ENCODE results near the gene ARHGEF18. TPM values are rescaled to one million over a fixed set of nuclear protein-coding genes. Genes with fewer than 3 reads are reported as not detected.

ARHGEF18 gene
- total RNA-seq, 2 donors from 2014 or later: 89.9 to 144 TPM

DNA sequence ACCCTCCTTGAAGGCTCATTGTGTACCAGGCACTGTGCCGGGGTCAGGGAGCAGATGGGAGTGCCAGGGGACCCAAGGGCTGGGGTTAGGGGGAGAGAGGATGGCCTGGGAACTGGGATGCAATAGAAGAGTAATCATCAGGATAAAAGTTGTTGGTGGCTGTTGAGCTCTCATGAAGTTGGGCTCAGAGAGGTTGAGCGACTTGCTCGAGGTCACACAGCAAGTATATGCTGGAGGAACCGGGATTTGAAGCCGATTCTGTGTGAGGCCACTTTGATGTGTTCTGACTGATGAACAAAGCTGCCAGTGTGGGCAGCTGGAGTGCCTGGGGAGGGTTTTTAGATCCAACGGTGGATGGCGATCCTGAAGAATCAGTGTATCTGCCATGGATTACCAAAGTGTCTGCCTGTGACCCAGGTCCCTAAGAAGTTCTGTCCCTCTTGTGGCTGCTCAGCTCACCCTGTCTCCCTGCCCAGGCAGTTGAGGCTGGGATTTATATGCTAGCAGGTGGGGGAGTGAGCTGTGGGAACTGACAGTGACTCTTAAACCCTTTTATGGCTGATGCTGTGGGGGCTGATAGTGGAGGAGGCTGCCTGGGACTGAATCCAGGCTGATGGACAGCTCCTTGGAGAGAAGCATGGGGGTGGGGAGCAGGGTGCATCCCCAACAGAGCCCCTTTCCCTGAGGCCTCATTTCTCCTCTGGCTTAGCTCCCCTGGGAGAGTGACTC is 8.3 kb downstream of the ARHGEF18 start:
- intact Hi-C loops (cut with DNase I): loop anchor here (10.0 kb wide), 1 partner anchor 318 kb away; the partner anchor contains the start of gene MCEMP1
- Histone ChIP-seq H3K4me1 (no peaks in the 10 kb centered on the region), H3K9ac (ENCODE audit: low read depth in 2 of 2, low read length in 2 of 2) (no peak overlapping the region), H3K27ac (no peak overlapping the region), H3K4me3 (no peak overlapping the region), H3K9me3 (no peaks in the 10 kb centered on the region), H3K36me3 (no peaks in the 10 kb centered on the region), H3K27me3 (no peaks in the 10 kb centered on the region)
- no peak for DNase-seq
- TF ChIP-seq, protein P1, sequence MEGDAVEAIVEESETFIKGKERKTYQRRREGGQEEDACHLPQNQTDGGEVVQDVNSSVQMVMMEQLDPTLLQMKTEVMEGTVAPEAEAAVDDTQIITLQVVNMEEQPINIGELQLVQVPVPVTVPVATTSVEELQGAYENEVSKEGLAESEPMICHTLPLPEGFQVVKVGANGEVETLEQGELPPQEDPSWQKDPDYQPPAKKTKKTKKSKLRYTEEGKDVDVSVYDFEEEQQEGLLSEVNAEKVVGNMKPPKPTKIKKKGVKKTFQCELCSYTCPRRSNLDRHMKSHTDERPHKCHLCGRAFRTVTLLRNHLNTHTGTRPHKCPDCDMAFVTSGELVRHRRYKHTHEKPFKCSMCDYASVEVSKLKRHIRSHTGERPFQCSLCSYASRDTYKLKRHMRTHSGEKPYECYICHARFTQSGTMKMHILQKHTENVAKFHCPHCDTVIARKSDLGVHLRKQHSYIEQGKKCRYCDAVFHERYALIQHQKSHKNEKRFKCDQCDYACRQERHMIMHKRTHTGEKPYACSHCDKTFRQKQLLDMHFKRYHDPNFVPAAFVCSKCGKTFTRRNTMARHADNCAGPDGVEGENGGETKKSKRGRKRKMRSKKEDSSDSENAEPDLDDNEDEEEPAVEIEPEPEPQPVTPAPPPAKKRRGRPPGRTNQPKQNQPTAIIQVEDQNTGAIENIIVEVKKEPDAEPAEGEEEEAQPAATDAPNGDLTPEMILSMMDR (IDR thresholded peaks at IDR 0.05): no peak

DNA sequence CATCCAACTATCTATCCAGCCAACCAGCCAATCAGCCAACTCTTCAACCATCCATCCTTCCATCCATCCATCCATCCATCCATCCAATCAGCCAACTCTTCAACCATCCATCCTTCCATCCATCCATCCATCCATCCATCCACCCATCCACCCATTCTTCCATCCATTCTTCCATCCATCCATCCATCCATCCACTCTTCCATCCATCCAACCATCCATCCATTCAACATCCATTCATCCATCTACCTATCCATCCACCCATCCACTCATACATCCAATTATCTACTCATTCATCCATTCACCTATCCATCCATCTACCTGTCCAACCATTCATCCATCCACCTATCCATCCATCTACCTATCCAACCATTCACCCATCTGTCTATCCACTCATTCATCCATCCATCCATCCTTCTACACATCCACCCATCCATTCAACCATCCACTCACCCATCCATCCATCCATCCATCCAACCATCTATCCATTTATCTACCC is 9.4 kb downstream of the ARHGEF18 start:
- no peaks in the 10 kb centered on the region for H3K27me3 ChIP-seq
- H3K9me3 ChIP-seq: no peaks in the 10 kb centered on the region
- intact Hi-C loops (cut with DNase I): loop anchor here (10.0 kb wide), 1 partner anchor 317 kb away; the partner anchor contains the start of gene MCEMP1
- H3K4me1 ChIP-seq: no peaks in the 10 kb centered on the region
- no peak overlapping the region for H3K4me3 ChIP-seq
- H3K36me3 ChIP-seq: no peaks in the 10 kb centered on the region
- no peak overlapping the region for H3K27ac ChIP-seq
- DNase-seq: no peak
- no peak overlapping the region for H3K9ac ChIP-seq (ENCODE audit: low read depth in 2 of 2, low read length in 2 of 2)
- TF ChIP-seq, protein P1 (IDR thresholded peaks at IDR 0.05): no peak

DNA sequence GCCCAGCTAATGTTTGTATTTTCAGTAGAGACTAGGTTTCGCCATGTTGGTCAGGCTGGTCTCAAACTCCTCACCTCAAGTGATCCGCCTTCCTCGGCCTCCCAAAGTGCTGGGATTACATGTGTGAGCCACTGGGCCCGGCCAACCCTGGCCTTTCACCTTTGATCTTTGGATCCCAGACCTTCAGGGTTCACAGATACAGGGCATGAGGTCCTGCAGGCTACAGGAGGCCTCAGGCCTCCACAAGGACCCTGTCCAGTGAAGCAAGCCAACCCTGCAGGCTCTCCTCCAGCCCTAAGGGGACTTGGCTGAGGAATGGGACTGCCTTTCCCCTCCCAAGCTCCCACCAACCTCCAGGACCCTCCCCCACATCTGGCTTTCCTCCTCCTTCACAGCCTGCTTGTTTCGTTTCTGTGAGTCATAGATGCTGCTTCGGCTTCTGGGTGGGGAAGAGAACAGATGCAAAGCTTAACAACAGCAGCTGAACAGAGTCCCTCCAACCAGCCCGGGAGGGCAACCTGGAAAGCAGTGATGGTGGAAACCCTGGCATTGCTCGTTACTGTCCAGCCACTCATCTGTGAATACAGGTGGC is 11.8 kb downstream of the ARHGEF18 start:
- no peak for DNase-seq
- intact Hi-C loops (cut with DNase I): no loop called here

DNA sequence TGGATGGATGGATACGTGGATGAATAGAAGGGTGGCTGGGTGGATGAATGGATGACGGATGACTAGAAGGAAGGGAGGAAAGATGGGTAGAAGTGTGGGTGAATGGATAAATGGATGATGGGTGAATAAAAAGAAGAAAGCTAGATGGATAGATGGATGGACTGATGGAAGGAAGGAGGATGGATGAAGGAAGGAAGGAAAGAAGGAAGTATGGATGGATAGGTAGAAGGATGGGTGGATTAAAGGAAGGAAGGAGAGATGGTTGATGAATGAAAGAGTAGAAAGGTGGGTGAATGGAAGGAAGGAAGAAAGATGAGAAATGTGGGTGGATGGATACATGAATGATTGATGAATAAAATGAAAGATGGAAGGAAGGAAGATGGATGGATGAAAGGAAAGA is 14.5 kb downstream of the ARHGEF18 start:
- H3K27me3 ChIP-seq: no peaks in the 10 kb centered on the region
- H3K4me1 ChIP-seq: no peaks in the 10 kb centered on the region
- intact Hi-C loops (cut with DNase I): no loop called here
- no peak for DNase-seq
- H3K4me3 ChIP-seq: no peak overlapping the region
- no peak overlapping the region for H3K9ac ChIP-seq (ENCODE audit: low read depth in 2 of 2, low read length in 2 of 2)
- no peak overlapping the region for H3K27ac ChIP-seq
- H3K9me3 ChIP-seq: no peaks in the 10 kb centered on the region
- TF ChIP-seq, protein P1 (IDR thresholded peaks at IDR 0.05): no peak
- no peaks in the 10 kb centered on the region for H3K36me3 ChIP-seq

More for the DNA sequence above, 11.8 kb downstream of the ARHGEF18 start:
- TF ChIP-seq, protein P1 (IDR thresholded peaks at IDR 0.05): no peak
- Histone ChIP-seq H3K9ac (ENCODE audit: low read depth in 2 of 2, low read length in 2 of 2) (no peak overlapping the region), H3K4me3 (no peak overlapping the region), H3K27ac (no peak overlapping the region), H3K9me3 (no peaks in the 10 kb centered on the region), H3K4me1 (no peaks in the 10 kb centered on the region), H3K27me3 (no peaks in the 10 kb centered on the region), H3K36me3 (no peaks in the 10 kb centered on the region)

DNA sequence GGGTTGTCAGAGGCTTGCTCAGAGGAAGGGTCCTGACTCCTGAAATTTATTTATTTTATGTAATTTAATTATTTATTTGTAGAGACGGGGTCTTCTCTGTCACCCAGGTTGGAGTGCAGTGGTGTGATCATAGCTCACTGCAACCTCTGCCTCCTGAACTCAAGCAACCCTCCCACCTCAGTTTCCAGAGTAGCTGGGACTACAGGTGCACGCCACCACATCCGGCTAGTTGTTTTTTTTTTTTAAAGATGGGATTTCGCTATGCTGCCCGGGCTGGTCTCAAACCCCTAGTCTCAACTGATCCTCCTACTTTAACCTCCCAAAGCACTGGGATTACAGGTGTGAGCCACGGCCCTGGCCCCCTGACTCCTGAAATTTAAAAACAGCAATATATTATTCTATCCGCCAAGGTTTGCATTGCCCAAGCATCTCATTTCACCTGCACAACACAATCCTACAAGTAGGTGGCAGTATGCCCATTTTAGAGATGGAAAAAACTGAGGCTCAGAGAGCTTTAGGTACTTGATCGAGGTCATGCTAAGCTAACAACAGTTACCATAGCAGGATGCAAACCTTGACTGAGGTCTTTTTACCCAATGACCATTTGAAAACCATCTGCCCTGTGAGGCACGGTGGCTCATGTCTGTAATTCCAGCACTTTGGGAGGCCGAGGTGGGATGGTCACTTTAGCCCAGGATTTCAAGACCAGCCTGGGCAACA is 18.1 kb downstream of the ARHGEF18 start:
- intact Hi-C loops (cut with DNase I): no loop called here
- peak; percentile 33 for DNase-seq
- no peaks in the 10 kb centered on the region for H3K27me3 ChIP-seq
- H3K4me1 ChIP-seq: no peaks in the 10 kb centered on the region
- H3K36me3 ChIP-seq: no peaks in the 10 kb centered on the region
- TF ChIP-seq, protein P1 (IDR thresholded peaks at IDR 0.05): peak; percentile 22
- H3K27ac ChIP-seq: no peak overlapping the region
- no peaks in the 10 kb centered on the region for H3K9me3 ChIP-seq
- H3K9ac ChIP-seq (ENCODE audit: low read depth in 2 of 2, low read length in 2 of 2): no peak overlapping the region
- no peak overlapping the region for H3K4me3 ChIP-seq

Measured in colonic mucosa (tissue), 4 donors.